H1 (cell line): ENCODE measurements around the gene NLK.

ENCODE experiments used
- EP300 ChIP-seq, 2 experiments: IDR thresholded peaks; 1 replicate in 1 of 2; 2 replicates in 1 of 2; pipeline ENCODE4 v1.6.1; 2011 to 2012; ENCODE audit warnings: low read depth in 2 of 2, low read length in 2 of 2, mild to moderate bottlenecking in 2 of 2, borderline replicate concordance in 1 of 2, inconsistent platforms in 1 of 2, moderate library complexity in 1 of 2
- GABPA ChIP-seq: IDR thresholded peaks from 2 replicates; pipeline ENCODE4 v1.6.1; 2011; ENCODE audit warnings: mild to moderate bottlenecking, low read length, moderate library complexity, borderline replicate concordance; ENCODE audit not compliant: insufficient read depth
- HDAC2 ChIP-seq, 2 experiments: fragments of 300-600 bp in 1 of 2; sonication (generic) in 1 of 2; IDR thresholded peaks; 2 replicates each; pipeline ENCODE4 v1.6.1; 2011 to 2012; ENCODE audit warnings: low read depth in 2 of 2, low read length in 2 of 2, mild to moderate bottlenecking in 2 of 2, moderate library complexity in 2 of 2, borderline replicate concordance in 1 of 2, inconsistent platforms in 1 of 2
- JUND ChIP-seq: IDR thresholded peaks from 2 replicates; pipeline ENCODE4 v1.6.1; 2011; ENCODE audit warnings: mild to moderate bottlenecking, improper control_type of control experiment, low read length
- KDM1A ChIP-seq: fragments of 200-600, 300-600 bp; sonication (generic); IDR thresholded peaks from 2 replicates; pipeline ENCODE4 v1.7.1; 2016; ENCODE audit warnings: mild to moderate bottlenecking, low read length, borderline replicate concordance
- POLR2A ChIP-seq, 2 experiments: IDR thresholded peaks; 1 replicate in 1 of 2; 2 replicates in 1 of 2; pipeline ENCODE4 v1.6.1; 2011; ENCODE audit warnings: low read depth in 2 of 2, low read length in 2 of 2, mild to moderate bottlenecking in 2 of 2; ENCODE audit errors: control extremely low read depth in 1 of 2
- POLR2AphosphoS5 ChIP-seq: IDR thresholded peaks from 2 replicates; pipeline ENCODE4 v1.6.1; 2011; ENCODE audit warnings: low read depth, low read length
- RAD21 ChIP-seq, 2 experiments: IDR thresholded peaks in 1 of 2; conservative IDR thresholded peaks in 1 of 2; 2 replicates each; pipeline ENCODE4 v1.6.1; 2011; ENCODE audit warnings: low read depth in 2 of 2, low read length in 2 of 2, improper control_type of control experiment in 1 of 2, inconsistent platforms in 1 of 2, mild to moderate bottlenecking in 1 of 2, moderate library complexity in 1 of 2
- RBBP5 ChIP-seq: IDR thresholded peaks from 2 replicates; pipeline ENCODE4 v1.7.1; 2012; ENCODE audit warnings: low read depth, mild to moderate bottlenecking, inconsistent platforms, low read length, moderate library complexity, borderline replicate concordance
- RNF2 ChIP-seq: fragments of 200-900, 300-1000 bp; sonication (generic); IDR thresholded peaks from 2 replicates; pipeline ENCODE4 v1.7.1; 2016; ENCODE audit warnings: borderline replicate concordance, low read depth, mild to moderate bottlenecking, antibody characterized with exemption, low read length; ENCODE audit not compliant: poor library complexity, severe bottlenecking; ENCODE audit errors: missing control alignments
- SRF ChIP-seq: IDR thresholded peaks from 2 replicates; pipeline ENCODE4 v1.6.1; 2011; ENCODE audit warnings: mild to moderate bottlenecking, low read depth, low read length, moderate library complexity
- SUZ12 ChIP-seq: fragments of 200-600 bp; sonication (generic); IDR thresholded peaks from 2 replicates; pipeline ENCODE4 v1.6.1; 2012; ENCODE audit warnings: mild to moderate bottlenecking, inconsistent platforms, low read length, moderate library complexity, mixed read lengths
- YY1 ChIP-seq: IDR thresholded peaks from 2 replicates; pipeline ENCODE4 v1.6.1; 2011; ENCODE audit warnings: low read depth, mild to moderate bottlenecking, low read length
- TF ChIP-seq, protein P1 (sequence below), 3 experiments: IDR thresholded peaks; 1 replicate in 2 of 3; 2 replicates in 1 of 3; pipeline versions ENCODE4 v1.5.1 to v1.6.1; 2011; ENCODE audit warnings: low read length in 3 of 3, mild to moderate bottlenecking in 3 of 3, inconsistent platforms in 2 of 3, low read depth in 1 of 3, moderate library complexity in 1 of 3; ENCODE audit not compliant: insufficient read depth in 1 of 3; ENCODE audit errors: control extremely low read depth in 1 of 3

- TF ChIP-seq POLR2A (IDR thresholded peaks at IDR 0.05; ENCODE audit: control extremely low read depth in 1 of 2, low read depth in 2 of 2, low read length in 2 of 2), result no peak
- TF ChIP-seq, protein P1, sequence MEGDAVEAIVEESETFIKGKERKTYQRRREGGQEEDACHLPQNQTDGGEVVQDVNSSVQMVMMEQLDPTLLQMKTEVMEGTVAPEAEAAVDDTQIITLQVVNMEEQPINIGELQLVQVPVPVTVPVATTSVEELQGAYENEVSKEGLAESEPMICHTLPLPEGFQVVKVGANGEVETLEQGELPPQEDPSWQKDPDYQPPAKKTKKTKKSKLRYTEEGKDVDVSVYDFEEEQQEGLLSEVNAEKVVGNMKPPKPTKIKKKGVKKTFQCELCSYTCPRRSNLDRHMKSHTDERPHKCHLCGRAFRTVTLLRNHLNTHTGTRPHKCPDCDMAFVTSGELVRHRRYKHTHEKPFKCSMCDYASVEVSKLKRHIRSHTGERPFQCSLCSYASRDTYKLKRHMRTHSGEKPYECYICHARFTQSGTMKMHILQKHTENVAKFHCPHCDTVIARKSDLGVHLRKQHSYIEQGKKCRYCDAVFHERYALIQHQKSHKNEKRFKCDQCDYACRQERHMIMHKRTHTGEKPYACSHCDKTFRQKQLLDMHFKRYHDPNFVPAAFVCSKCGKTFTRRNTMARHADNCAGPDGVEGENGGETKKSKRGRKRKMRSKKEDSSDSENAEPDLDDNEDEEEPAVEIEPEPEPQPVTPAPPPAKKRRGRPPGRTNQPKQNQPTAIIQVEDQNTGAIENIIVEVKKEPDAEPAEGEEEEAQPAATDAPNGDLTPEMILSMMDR (IDR thresholded peaks at IDR 0.05; ENCODE audit: control extremely low read depth in 1 of 3, insufficient read depth in 1 of 3, low read depth in 1 of 3, low read length in 3 of 3), result no peak
- TF ChIP-seq EP300 (IDR thresholded peaks at IDR 0.05; ENCODE audit: borderline replicate concordance in 1 of 2, low read depth in 2 of 2, low read length in 2 of 2), result no peak
- no peak for TF ChIP-seq HDAC2 (IDR thresholded peaks at IDR 0.05; ENCODE audit: borderline replicate concordance in 1 of 2, low read depth in 2 of 2, low read length in 2 of 2)
- no peak for TF ChIP-seq RNF2
- TF ChIP-seq POLR2AphosphoS5, result no peak
- no peak for TF ChIP-seq RAD21 (IDR thresholded peaks at IDR 0.05 in 1 of 2, conservative IDR thresholded peaks at IDR 0.05 in 1 of 2; ENCODE audit: low read depth in 2 of 2, low read length in 2 of 2)
- no peak for TF ChIP-seq KDM1A
- no peak for TF ChIP-seq YY1
- TF ChIP-seq JUND, result no peak
- TF ChIP-seq GABPA, result no peak
- TF ChIP-seq SRF, result no peak
- TF ChIP-seq RBBP5, result no peak
- TF ChIP-seq SUZ12, result no peak
These were observed 196.8 kb downstream of the NLK start for GRCh38 chr17:28239271-28239624.
